BLaER1 (cell line): ENCODE results near the gene CASD1.

ENCODE experiments used
- H3K27ac ChIP-seq: shearing (Covaris generic); formaldehyde crosslinking; 2 replicates; pipeline ENCODE4 v1.8.1; 2022
- H3K27me3 ChIP-seq: shearing (Covaris generic); formaldehyde crosslinking; 2 replicates; pipeline ENCODE4 v1.8.1; 2022
- H3K36me3 ChIP-seq: shearing (Covaris generic); formaldehyde crosslinking; 2 replicates; pipeline ENCODE4 v1.8.1; 2022
- H3K4me1 ChIP-seq: shearing (Covaris generic); formaldehyde crosslinking; 2 replicates; pipeline ENCODE4 v1.8.1; 2022
- H3K4me2 ChIP-seq: shearing (Covaris generic); formaldehyde crosslinking; 2 replicates; pipeline ENCODE4 v1.8.1; 2022
- H3K4me3 ChIP-seq: shearing (Covaris generic); formaldehyde crosslinking; 2 replicates; pipeline ENCODE4 v1.8.1; 2022
- H3K9ac ChIP-seq: shearing (Covaris generic); formaldehyde crosslinking; 2 replicates; pipeline ENCODE4 v1.8.1; 2022
- H3K9me3 ChIP-seq: shearing (Covaris generic); formaldehyde crosslinking; 2 replicates; pipeline ENCODE4 v1.8.1; 2022
- H4K20me1 ChIP-seq: shearing (Covaris generic); formaldehyde crosslinking; 2 replicates; pipeline ENCODE4 v1.8.1; 2022
- Cebpa-rat ChIP-seq: shearing (Covaris generic); IDR thresholded peaks from 2 replicates; pipeline ENCODE4 v1.8.1; 2022

CASD1 gene

DNA sequence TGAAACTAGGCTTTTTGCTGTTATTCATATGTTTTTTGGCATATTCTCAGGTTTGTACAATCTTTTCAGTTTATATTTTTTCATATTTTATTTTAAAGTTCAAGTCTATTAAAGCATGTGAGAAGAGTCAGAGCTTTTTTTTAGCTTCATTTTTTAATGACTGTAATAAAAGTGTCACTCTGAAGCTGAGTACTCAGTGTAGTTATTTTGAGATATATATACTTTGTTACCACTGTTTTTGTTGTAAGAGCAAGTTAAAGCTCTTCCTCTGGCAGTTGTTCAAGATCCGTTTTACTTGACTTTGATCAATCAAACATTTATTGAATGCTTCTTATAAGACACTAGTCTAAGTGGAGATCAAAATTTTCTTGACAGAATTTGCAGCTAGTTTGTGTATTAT, 37.5 kb downstream of the CASD1 start:
- Histone ChIP-seq H3K27ac (no peak overlapping the region), H3K9ac (no peak overlapping the region), H3K4me1 (peaks cover 21% of the 10 kb centered on the region), H4K20me1 (no peaks in the 10 kb centered on the region), H3K4me2 (peak overlapping the region; percentile 50), H3K36me3 (peaks cover 19% of the 10 kb centered on the region), H3K4me3 (no peak overlapping the region), H3K9me3 (no peaks in the 10 kb centered on the region), H3K27me3 (no peaks in the 10 kb centered on the region)
- TF ChIP-seq Cebpa-rat: no peak

DNA sequence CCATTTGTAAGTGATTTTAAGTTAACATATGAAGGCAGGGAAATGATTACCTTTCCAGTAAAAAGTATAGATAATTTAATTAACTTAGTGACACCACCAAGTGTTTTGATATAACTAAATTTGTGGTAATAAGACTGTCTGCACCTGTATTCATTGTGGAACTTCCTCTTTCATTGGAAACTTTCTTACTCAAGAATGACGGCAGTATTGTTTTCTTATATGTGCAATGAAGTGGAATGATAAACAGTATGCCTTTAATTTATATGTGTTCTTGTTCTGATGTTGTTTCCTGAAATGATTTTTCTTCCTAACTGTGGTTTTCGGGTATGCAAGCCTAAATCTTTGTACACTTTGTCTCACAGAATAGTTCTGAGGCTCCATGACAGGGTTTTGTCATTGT, 46.4 kb downstream of the CASD1 start:
- Histone ChIP-seq H3K27me3 (no peaks in the 10 kb centered on the region), H3K4me2 (peak overlapping the region; percentile 65), H3K9me3 (no peaks in the 10 kb centered on the region), H4K20me1 (no peaks in the 10 kb centered on the region), H3K27ac (no peak overlapping the region), H3K4me3 (no peak overlapping the region), H3K36me3 (peaks cover 23% of the 10 kb centered on the region), H3K9ac (no peak overlapping the region), H3K4me1 (peaks cover 15% of the 10 kb centered on the region)
- TF ChIP-seq Cebpa-rat: no peak

DNA sequence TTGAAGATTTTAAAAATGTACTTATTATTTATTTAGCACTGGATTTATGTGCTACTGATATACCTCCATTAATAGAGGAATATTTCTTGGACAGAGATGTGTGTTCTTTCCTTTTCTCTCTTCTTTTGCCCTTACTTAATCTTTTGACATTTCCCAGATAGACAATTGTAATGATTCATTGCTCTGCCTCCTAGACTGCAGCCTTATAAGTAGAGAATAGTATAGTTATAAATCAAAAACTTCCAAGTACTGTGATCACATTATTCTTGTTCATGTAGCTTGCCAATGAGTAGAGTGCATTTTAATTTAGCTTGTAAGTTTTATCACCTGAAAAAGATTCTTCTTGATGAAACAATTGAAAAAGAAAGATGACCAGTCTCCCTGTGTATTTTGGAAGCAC, 47.6 kb downstream of the CASD1 start:
- no peaks in the 10 kb centered on the region for H4K20me1 ChIP-seq
- H3K27me3 ChIP-seq: no peaks in the 10 kb centered on the region
- no peak for TF ChIP-seq Cebpa-rat
- no peak overlapping the region for H3K4me2 ChIP-seq
- H3K27ac ChIP-seq: no peak overlapping the region
- H3K36me3 ChIP-seq: peaks cover 22% of the 10 kb centered on the region
- H3K9me3 ChIP-seq: no peaks in the 10 kb centered on the region
- no peak overlapping the region for H3K4me3 ChIP-seq
- H3K4me1 ChIP-seq: peaks cover 19% of the 10 kb centered on the region
- H3K9ac ChIP-seq: no peak overlapping the region

DNA sequence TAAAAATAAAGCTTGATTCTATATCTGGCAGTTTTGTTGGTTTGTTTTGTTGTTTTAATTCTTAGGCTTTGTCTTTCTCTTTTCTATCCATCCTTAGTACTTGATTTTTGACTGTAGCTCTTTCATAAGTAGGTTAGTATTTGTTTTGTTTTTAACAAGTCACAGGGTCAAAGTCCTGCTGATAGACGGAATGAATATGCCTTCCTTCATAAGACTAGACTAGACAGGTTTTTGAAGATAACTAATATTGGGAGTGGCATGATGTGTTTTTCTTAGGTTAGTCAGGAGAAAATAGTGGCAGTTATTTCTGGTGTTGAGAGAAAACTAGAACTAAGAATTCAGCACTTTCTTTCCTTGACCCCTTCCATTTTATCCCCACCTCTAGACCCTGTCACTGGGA, 50.4 kb downstream of the CASD1 start:
- H3K27ac ChIP-seq: no peak overlapping the region
- no peak overlapping the region for H3K9ac ChIP-seq
- H3K4me1 ChIP-seq: peaks cover 25% of the 10 kb centered on the region
- H3K4me3 ChIP-seq: no peak overlapping the region
- peaks cover 15% of the 10 kb centered on the region for H3K36me3 ChIP-seq
- H4K20me1 ChIP-seq: no peaks in the 10 kb centered on the region
- no peak for TF ChIP-seq Cebpa-rat
- H3K4me2 ChIP-seq: no peak overlapping the region
- H3K9me3 ChIP-seq: no peaks in the 10 kb centered on the region
- no peaks in the 10 kb centered on the region for H3K27me3 ChIP-seq

DNA sequence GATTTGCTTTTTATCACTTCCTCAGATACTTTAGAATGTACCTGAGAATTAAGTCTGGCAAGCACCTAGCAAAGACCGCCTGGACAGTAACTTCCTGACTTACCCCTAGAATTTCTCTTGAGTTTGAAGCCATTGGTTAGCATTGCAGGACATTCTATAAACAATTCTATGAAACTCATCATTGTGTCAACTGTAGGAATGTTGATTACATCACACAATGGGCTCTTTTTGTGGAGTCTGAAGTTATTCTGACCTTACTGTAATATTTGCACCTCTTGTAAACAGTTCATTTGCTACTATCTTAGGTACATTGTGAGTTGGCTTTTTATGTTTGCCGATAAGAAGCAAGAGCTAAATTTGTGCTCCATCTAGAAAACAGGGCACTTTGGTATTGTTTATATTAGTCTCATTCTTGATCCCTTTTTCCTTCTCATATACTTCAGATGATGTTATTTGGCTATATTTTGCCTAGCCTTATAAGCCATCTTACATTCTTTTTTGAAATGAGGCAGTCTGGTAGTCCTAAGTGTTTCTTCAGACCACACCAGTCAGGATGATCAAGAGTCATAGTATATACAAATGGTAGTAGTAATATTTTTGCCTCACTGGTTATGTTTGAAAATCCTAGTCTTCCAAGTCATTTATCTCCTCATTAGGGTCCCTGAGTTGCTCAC, 52.4 kb downstream of the CASD1 start:
- Histone ChIP-seq H4K20me1 (no peaks in the 10 kb centered on the region), H3K27ac (no peak overlapping the region), H3K9me3 (no peaks in the 10 kb centered on the region), H3K9ac (no peak overlapping the region), H3K4me2 (peak overlapping the region; percentile 9; the same call in 1 of the 2 replicates), H3K36me3 (peaks cover 15% of the 10 kb centered on the region), H3K27me3 (no peaks in the 10 kb centered on the region), H3K4me3 (no peak overlapping the region), H3K4me1 (peaks cover 9% of the 10 kb centered on the region; the same call in 1 of the 2 replicates)
- no peak for TF ChIP-seq Cebpa-rat

DNA sequence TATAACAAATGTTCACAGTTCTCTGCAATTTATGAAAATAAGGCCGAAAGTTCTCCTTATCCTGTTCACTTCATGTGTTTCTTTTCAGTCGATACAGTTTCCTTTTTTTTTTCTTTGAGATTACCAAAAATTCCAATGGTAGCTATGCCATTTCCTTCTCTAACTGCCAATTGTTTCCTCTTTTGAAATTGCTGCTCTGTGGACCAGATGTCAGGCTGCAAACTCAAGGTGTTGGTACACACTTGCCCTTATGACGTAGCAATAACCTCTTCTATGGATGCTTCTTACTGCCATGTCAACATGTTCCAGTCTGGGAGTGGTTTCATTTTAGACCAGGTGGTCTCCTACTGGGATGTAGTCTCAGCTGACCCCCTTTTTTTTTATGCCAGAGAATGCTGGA, 52.9 kb downstream of the CASD1 start:
- no peak overlapping the region for H3K9ac ChIP-seq
- TF ChIP-seq Cebpa-rat: no peak
- no peak overlapping the region for H3K27ac ChIP-seq
- H4K20me1 ChIP-seq: no peaks in the 10 kb centered on the region
- no peak overlapping the region for H3K4me3 ChIP-seq
- peaks cover 10% of the 10 kb centered on the region for H3K36me3 ChIP-seq
- no peaks in the 10 kb centered on the region for H3K27me3 ChIP-seq
- no peaks in the 10 kb centered on the region for H3K9me3 ChIP-seq
- peak overlapping the region; percentile 9; the same call in 1 of the 2 replicates for H3K4me2 ChIP-seq
- peaks cover 9% of the 10 kb centered on the region; the same call in 1 of the 2 replicates for H3K4me1 ChIP-seq

DNA sequence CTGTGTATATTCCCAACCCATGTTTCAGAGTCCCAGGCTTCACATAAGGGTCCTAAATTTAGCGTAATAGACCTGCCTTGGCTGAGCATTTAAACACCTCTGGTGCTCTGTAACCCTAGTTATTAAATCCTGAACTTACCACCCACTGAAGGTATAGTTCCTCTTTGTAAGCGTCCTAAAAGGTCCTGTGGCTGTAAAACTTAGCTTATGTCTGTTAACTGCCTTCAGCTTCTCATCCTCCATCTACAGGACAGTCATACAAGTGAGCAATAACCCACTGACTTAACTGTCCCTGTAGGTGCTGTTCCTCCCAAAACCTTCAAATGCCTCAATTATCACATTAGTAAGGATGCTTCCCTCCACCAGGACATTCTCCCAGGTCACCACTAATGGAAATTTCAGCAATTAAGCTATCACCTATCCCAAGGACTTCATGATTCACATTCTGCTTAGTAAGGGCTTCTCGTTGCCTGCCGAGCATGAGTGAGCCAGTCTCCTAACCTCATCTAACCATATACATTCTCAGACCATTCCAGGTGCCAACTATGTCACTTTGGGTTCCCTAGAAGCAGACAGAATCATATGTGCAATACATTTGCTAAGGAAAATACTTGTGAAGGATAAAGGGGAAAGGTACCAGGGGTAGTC, 55.8 kb downstream of the CASD1 start:
- Histone ChIP-seq H3K4me1 (peaks cover 9% of the 10 kb centered on the region; the same call in 1 of the 2 replicates), H3K27ac (no peak overlapping the region), H3K9me3 (no peaks in the 10 kb centered on the region), H3K4me3 (no peak overlapping the region), H3K36me3 (peaks cover 8% of the 10 kb centered on the region; the same call in 1 of the 2 replicates), H4K20me1 (no peaks in the 10 kb centered on the region), H3K4me2 (no peak overlapping the region), H3K9ac (no peak overlapping the region), H3K27me3 (no peaks in the 10 kb centered on the region)
- no peak for TF ChIP-seq Cebpa-rat

DNA sequence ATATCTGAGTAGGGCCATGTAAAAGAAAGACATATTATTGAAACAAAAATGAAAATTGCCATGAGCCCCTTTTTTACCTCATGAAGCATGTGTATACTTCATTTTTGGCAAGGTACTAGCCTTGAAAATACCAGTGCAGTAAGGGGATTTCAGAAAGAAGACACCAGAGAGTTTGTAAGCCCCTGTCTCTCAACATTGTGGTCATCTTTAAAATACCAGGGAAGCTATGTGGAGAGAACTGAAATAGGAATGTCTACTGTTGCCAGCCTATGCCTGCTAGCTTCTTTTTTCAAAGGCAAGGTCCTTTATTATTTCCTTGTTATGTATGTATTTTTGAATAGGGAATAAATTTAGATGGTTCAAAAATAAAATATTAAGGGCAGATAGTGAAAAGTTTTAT, 57.8 kb downstream of the CASD1 start:
- no peak for TF ChIP-seq Cebpa-rat
- H4K20me1 ChIP-seq: no peaks in the 10 kb centered on the region

DNA sequence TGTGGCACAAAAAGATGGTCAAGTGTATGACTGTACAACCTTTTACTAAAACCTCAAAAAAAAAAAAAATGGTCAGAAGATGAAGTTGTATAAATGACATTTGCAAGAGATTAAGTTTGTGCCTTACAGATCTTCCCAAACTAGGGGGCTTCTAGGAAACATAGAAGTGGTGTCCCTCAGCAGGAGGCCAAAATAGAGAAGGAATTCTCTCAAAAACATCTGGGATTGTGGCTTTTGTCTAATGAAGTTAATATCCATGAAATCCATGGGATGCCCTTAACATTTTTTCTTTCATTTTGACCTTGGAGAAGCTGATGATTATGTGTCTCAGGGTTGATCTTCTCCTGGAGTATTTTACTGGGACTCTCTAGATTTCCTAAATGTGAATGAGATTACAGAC, 62.2 kb downstream of the CASD1 start:
- H3K4me3 ChIP-seq: no peak overlapping the region
- no peak overlapping the region for H3K4me2 ChIP-seq
- no peaks in the 10 kb centered on the region for H3K27me3 ChIP-seq
- no peak overlapping the region for H3K9ac ChIP-seq
- TF ChIP-seq Cebpa-rat: no peak
- peaks cover 42% of the 10 kb centered on the region for H3K9me3 ChIP-seq
- H3K36me3 ChIP-seq: peaks cover 46% of the 10 kb centered on the region
- H3K27ac ChIP-seq: no peak overlapping the region
- H3K4me1 ChIP-seq: no peaks in the 10 kb centered on the region
- no peaks in the 10 kb centered on the region for H4K20me1 ChIP-seq

More for the DNA sequence above, 57.8 kb downstream of the CASD1 start:
- Histone ChIP-seq H3K4me3 (no peak overlapping the region), H3K9ac (no peak overlapping the region), H3K9me3 (peaks cover under 1% of the 10 kb centered on the region; the same call in 1 of the 2 replicates), H3K27me3 (no peaks in the 10 kb centered on the region), H3K27ac (no peak overlapping the region), H3K4me2 (no peak overlapping the region), H3K36me3 (peaks cover 18% of the 10 kb centered on the region), H3K4me1 (peaks cover 4% of the 10 kb centered on the region; the same call in 1 of the 2 replicates)

DNA sequence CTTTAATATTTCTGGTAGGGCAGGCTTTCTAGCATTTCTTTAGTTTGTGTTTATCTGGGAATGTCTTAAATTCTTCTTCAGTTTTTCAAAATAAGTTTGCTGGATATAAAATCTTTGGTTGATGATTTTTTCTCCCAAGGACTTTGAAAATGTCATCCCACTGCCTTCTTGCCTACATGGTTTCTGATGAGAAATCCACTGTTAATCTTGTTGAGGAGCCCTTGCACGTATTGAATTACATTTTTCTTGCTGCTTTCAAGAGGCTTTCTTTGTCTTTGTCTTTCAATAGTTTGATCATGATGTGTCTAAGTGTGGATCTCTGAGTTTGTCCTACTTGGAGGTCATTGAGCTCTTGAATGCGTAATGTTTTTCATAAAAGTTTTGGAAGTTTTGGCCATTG, 66.0 kb downstream of the CASD1 start:
- H4K20me1 ChIP-seq: no peaks in the 10 kb centered on the region
- H3K9ac ChIP-seq: no peak overlapping the region
- no peak overlapping the region for H3K4me2 ChIP-seq
- no peaks in the 10 kb centered on the region for H3K27me3 ChIP-seq
- H3K4me1 ChIP-seq: no peaks in the 10 kb centered on the region
- H3K27ac ChIP-seq: no peak overlapping the region
- no peak overlapping the region for H3K4me3 ChIP-seq
- TF ChIP-seq Cebpa-rat: no peak
- peaks cover 42% of the 10 kb centered on the region for H3K9me3 ChIP-seq
- H3K36me3 ChIP-seq: peaks cover 60% of the 10 kb centered on the region
